ENCODE data around the gene VGF. TPM values are rescaled to one million over a fixed set of nuclear protein-coding genes. Genes with fewer than 3 reads are reported as not detected.
A peak's percentile ranks its signal among the peaks of the same experiment; 100 is the strongest.

VGF gene
- total and polyA plus RNA-seq, 2 experiments from 2014 or later = 3.0 to 4.4 TPM

GRCh38 chr7:101185258-101185839, 20.0 kb upstream of the VGF start (continued):
- TF ChIP-seq JUNB (IDR thresholded peaks at IDR 0.05; ENCODE audit: unreplicated experiment) (no peak), ETS1 (IDR thresholded peaks at IDR 0.05) (no peak), REST (IDR thresholded peaks at IDR 0.05; ENCODE audit: unreplicated experiment) (no peak)

- peaks cover 64% of the 10 kb centered on the region for H3K27me3 ChIP-seq (ENCODE audit: insufficient read depth)
- peak; percentile 69 for DNase-seq (ENCODE audit: low spot score)
Measured at GRCh38 chr7:101180130-101180755, 14.9 kb upstream of the VGF start, which contains the start of gene NAT16. TSS of gene NAT16 (minus strand) at chr7:101180293. CDS start at chr7:101174807, 5,486 bp downstream.

More at GRCh38 chr7:101180130-101180755, 14.9 kb upstream of the VGF start, which contains the start of gene NAT16:
- Mint-ChIP-seq H3K27me3 (ENCODE audit: insufficient read depth, low read depth, poor library complexity) (peaks cover 60% of the 10 kb centered on the region), H3K4me1 (peaks cover 14% of the 10 kb centered on the region), H3K36me3 (ENCODE audit: low read depth) (no peaks in the 10 kb centered on the region), H3K4me3 (peak within 1 kb of the TSS; percentile 78), H3K27ac (no peak within 1 kb of the TSS), H3K9me3 (no peaks in the 10 kb centered on the region; the same call in 2 of the 3 replicates)
- peak within 1 kb of the TSS; percentile 93 for H3K4me2 ChIP-seq
- peak; percentile 44 for ATAC-seq
- peak within 1 kb of the TSS; percentile 73 for H3K4me3 ChIP-seq
- H3F3A ChIP-seq (replicated peaks; ENCODE audit: low read depth) = peaks cover 9% of the 10 kb centered on the region; the same call in 1 of the 2 replicates
- H3K4me1 ChIP-seq (ENCODE audit: insufficient read depth) = peaks cover 5% of the 10 kb centered on the region; the same call in 1 of the 2 replicates
- H2AFZ ChIP-seq = peak within 1 kb of the TSS; percentile 96
- TF ChIP-seq NANOG (IDR thresholded peaks at IDR 0.05; ENCODE audit: borderline replicate concordance) (no peak), EZH2 (IDR thresholded peaks at IDR 0.05; ENCODE audit: low read depth, unreplicated experiment) (peak; percentile 39), EZH2phosphoT487 (IDR thresholded peaks at IDR 0.05; ENCODE audit: unreplicated experiment) (no peak), REST (IDR thresholded peaks at IDR 0.05; ENCODE audit: unreplicated experiment) (no peak), CREB1 (CRISPR knock-in tag; IDR thresholded peaks at IDR 0.05; ENCODE audit: low read depth) (peak; percentile 33; the same call in 1 of the 2 replicates), JUNB (IDR thresholded peaks at IDR 0.05; ENCODE audit: unreplicated experiment) (no peak), STAT1 (IDR thresholded peaks at IDR 0.05; ENCODE audit: unreplicated experiment) (no peak)
- no peaks in the 10 kb centered on the region; the same call in 1 of the 2 replicates for H3K36me3 ChIP-seq (ENCODE audit: insufficient read depth)
- no peaks in the 10 kb centered on the region for H3K79me2 ChIP-seq (replicated peaks; ENCODE audit: insufficient read depth)
- no peaks in the 10 kb centered on the region for H3K9me2 ChIP-seq (ENCODE audit: insufficient read depth)
- H3K27ac ChIP-seq (ENCODE audit: low read depth) = no peak within 1 kb of the TSS
- H4K20me1 ChIP-seq (replicated peaks; ENCODE audit: insufficient read depth) = no peaks in the 10 kb centered on the region
